NCI-H2171 treated with DMSO at 0.1 percent for 48 hours (cell line): ENCODE measurements around the gene VAV3.

ENCODE experiments used
- DNase-seq: peaks from one replicate; lab custom pipeline; 2025; lab: John Stamatoyannopoulos, UW

The VAV3 gene

DNA sequence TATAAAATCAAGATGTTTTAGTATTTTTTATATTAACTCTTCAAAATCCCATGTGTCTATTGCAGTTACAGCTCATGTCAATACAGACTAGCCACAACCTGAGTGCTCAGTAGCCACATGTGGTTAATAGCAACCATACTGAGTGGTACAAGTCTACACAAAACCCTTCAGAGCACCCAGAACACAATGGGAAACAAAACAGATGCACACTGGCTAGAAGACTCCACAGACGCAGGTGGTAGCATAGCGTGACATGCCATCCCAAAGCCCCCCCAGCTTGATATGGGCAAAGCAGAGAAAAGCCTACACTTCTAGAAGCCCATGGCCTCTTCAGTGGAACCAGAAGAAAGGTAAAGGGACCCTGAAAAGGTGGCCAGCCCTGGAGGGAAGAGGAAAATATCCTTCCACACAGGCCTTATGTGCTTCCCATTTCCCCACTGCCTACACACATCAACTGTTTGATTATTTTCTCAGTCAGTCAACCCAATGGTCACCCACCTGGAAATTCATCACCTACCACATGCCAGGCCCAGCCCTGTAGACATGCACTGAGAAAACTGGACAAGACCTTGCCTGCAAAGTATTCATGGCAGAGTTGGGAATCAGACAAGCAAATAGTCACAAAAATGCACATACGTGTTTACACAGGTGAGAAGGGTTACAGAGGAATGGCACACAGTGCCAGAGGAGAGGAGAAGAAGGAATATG is 175.0 kb downstream of the VAV3 start:
- DNase-seq, result no peak

DNA sequence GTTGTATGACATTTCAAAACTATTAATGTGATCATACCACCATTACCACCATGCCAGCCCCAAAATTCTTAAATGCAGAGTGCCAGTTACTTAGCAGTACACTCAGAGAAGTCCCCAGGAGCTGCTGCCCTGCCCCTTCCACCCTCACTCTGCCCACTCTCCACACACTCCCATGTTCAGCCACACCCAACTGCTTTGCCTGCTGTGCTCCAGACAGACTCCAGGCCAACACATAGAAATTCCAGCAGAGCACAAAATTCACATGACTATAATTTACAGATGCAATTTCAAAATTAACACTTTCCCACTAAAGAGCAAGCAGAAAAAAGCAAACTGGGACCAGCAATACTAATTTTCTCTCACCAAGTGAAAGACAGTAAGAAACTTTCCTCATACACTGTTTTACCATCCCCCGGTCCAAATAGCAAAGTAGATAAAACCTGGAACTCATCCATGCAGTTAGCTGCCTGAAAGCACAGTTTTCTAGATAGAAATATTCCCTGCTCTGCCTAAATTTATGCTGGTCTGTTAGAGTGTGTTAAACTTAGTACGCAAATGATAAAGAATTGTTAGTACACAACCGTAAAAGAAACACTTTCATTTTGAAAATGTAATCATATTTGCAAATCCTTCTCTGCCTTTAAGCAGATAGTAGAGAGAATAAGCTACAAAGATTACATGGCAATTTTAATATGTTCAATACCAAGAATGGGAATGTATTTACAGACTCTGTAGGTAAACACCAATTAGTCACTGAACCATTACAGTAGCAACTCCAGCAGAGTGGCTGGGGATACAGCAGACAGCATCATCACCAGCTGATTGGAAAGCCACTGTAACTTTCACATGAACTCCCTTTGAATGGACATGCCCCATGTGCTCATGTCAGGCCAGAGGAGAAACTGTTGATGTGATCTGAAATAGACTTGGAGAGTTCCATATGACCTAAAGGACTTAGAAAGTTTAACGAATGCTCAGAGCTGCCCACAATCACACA is 176.5 kb downstream of the VAV3 start:
- DNase-seq, result no peak

DNA sequence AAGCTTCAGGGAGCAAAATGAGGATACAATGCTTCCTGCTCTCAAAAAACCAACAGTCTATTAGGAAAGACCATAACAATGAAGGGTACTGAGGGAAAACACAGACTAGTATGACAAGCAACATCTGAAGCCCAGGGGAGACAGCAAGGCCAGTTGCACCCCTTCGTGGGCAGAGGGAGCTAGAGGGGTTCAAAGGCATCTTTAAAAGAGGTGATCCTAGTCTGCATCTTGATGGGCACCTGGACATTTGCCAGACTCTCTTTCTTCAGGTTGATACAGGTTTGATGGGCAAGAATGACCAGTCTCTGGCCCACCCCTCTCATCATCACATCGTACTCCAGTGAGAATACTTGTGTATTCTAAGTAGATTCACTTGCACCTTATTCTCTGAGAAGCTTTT is 177.7 kb downstream of the VAV3 start:
- no peak for DNase-seq

DNA sequence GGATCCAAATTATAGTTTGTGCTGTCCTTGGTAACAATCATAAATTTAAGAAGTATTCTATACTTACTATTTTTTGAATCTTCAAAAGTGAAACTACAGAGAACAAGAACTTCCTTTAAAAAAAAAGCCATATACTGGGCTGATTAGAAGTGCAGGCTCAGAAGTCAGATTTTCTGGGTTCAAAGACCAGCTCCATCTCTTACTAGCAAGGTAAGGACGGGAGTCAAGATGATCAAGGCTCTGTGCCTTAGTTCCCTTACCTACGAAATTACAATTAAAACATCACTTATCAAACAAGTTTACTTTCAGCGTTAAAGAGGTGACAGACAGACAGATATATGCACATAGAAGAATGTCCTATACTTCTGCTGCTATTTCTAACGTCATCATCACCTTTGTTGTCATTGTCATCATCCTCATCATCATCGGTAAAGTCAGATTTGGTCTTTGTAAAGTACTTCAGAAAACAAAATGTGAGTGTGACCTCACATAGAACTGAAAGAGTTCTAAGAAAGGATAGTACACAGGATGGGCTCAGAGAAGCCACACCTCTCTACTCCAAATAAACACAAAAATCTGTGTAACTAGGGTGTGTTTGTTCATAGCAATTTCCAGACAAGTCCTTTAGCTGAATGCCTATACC is 178.7 kb downstream of the VAV3 start:
- DNase-seq, result no peak

DNA sequence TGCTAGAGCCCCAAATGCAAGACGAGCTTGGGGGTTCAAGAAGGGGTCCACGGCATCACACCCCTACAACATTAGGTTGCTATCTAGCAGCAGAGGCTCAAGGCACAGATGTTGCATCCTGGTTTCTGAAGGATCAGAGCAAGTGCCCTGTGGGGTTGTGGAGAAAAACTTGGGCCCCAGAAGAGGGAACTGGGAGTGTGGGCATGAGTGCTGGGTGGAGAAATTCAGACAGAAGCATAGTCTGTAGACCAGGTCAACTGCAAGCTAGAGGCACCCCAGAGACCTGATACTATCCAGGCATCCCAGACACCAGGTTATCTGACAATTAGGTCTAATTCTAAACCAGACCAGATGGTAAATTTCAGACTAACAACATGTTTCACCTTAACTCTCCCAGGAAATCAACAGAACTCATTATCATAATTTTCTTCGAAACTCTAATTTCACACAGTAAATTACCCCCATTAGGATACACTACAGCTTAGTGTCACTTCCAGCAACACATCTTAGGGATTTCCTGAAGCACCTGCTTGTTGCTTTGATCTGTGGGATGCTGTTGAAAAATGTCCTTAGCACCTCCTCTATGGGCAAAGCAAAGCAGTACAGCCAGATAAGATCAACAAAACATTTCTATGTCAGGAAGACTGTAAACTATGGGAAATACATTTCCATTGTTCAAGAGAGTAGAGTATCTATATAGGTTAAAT is 179.3 kb downstream of the VAV3 start:
- DNase-seq, result peak; percentile 72

GRCh38 chr1:107782217-107782845 is 182.6 kb downstream of the VAV3 start:
- DNase-seq, result peak; percentile 67

DNA sequence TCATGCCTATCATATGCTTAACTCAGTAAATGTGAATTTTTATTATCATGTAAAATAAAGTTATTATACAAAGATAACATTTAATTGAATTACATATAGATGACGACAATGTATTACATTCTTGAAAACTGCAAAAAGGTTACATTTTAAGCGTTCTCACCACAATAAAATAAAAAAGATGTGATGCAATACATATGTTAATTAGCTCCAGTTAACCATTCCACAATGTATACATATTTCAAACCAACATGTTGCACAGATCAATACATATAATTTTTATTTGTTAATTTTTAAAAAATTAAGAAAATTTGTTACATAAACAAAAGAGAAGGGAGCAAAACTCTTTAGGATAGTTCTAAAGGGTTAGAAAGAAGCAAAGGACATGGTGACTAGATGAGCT is 183.7 kb downstream of the VAV3 start:
- no peak for DNase-seq

DNA sequence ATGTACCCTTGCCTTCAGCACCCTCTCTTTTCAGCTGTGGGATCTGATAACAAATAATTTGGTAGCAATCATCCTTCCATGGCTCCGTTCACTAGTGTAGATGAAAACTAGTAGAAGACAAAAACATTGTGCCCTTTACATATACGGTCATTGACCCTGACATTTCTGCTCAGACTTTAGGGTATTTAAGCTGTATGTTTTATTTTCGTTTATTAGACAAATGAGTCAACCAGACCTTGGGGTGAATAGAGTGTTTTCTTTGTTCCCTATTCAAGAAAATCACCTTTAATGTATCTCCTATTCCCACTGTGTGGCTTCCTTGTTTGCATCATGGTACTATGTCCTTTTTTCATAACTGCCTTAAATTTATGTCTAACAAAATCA is 187.3 kb downstream of the VAV3 start:
- DNase-seq, result no peak

DNA sequence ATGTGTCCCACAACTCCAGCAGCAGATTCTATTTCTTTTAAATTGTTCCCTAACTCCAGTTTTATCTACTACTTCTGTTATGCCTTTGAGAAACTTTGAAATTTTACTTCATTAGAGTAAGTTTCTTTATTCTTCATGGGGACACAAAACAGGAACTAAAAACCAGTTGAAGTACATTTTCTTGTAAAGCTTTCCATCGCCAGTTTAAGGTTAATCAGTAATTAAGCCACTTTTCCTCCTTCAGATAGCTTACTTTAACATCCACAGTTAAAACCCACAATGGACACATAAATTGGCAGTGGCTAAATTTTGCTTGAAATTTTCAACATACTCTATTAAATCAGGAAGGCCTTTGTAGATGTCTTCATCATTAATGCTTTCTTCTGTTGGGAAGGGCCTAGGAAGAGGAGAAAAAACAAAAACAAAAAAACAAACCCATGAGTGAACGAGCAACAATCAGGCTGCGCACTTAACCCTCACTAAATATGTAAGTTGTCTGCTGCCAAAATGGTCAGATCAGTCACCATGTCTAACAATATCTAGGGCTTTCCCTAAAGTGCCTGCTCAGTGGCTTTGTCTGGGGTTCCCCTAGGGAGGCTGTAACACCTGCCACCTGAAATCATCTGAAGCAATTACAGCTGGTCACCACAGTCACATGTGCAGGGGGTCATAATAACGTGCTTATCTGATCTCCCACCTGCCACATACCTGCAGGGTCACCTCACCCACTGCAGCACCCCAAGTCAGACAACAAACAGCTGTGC is 187.9 kb downstream of the VAV3 start:
- peak; percentile 78 for DNase-seq

- DNase-seq, result no peak
Measured at GRCh38 chr1:107771377-107771776, 193.6 kb downstream of the VAV3 start.

DNA sequence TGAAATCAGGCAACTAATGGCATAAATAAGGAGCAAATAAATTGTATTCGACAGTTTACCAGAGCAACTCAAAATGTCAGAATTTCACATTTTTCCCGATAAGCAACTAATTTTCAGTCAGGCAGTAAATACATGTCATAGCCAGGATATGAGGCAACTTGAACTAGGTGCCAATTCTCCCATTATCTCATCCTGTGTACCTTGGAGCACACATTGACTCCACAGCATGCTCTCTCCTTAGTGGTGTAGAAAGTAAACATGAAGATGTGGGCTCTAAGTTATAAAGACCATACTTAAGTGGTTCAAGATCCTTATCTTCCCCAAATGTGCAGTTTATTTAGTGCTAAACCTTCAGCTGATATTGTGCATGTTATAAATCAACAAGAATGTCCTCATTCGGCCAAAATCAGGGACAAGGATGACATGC is 197.8 kb downstream of the VAV3 start:
- DNase-seq, result no peak

DNA sequence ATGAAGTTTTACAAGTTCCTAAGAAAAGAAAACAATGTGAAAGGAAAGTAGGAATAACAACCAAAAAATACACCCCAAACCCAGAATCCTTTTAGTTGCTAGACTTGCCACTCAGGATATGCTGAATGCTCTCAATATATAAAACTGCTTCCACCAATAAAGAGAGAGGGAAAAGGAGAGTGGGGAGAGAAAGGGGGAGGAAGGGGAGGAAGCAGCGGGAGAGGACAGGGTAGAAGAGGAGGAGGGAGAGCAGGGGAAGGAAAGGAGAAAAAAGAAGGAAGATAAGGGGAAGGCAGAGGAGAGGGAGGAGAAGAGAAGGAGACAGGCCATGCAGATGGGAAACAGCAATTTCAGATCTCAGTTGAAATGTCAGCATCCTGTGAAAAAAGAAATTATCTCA is 198.4 kb downstream of the VAV3 start:
- no peak for DNase-seq

GRCh38 chr1:107762751-107763390 is 202.1 kb downstream of the VAV3 start:
- no peak for DNase-seq

DNA sequence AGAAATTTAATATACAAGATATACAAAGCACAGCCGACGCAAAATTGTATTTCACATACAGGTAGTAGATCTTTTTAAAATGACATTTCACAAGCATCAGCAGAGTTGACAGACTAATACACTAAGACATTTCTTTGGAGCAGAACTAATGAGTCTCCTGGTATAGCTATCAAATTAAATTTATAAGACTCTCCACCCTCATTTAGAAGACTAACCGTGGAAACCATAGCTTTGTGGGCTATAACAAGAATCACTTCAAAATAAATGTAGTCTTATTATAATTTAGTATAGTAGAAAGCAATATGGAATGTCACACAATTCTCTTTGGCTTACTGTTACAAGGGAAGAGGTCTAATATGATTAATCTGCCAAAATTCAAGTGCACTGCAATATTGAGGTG is 204.9 kb downstream of the VAV3 start:
- no peak for DNase-seq

DNA sequence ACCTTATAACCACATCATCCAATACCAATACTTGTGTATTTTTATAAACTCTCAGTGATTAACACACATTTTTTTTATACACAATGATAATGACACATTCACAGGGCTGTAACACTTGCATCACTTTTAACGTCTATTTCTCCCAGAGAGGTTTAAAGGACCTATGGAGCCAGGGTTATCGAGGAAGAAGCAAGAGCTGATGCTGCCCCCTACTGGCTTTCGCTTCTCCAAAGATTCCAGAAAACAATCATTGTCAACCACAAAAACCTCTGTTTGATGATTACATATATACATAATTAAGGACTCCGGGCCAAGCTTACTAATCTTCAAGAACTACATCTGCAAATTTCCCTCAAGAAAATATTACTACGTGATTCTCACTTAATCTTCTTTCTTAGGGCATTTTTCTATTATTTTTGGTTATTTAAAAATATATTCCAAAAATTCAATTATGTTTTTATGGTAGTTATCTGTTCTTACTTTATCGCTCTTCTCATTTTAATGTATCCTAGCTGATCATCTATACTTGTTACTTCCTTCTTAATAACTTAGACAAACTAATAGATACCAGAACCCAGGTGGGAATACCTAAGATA is 214.5 kb downstream of the VAV3 start:
- DNase-seq, result peak; percentile 77

- DNase-seq, result peak; percentile 64
Measured at GRCh38 chr1:107748531-107748930, 216.4 kb downstream of the VAV3 start.

- no peak for DNase-seq
Measured at GRCh38 chr1:107741242-107741641, 223.7 kb downstream of the VAV3 start.

DNA sequence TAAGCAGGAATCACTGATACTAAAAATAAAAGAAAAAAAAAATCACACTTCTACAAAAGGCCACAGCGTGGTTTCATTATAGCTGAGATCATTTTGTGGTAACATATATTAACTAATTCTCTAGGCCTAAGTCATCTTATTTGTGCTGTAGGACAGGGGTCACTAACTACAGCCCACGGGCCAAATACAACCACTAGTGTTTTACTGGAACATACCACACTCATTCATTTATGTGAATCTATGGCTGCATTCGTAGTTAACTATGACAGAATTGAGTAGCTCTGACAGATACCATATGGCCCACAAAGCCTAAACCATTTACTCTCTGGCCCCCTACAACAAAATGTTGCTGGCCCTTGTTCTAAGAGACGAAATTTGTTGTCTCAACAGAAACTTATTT is 224.4 kb downstream of the VAV3 start:
- no peak for DNase-seq

DNA sequence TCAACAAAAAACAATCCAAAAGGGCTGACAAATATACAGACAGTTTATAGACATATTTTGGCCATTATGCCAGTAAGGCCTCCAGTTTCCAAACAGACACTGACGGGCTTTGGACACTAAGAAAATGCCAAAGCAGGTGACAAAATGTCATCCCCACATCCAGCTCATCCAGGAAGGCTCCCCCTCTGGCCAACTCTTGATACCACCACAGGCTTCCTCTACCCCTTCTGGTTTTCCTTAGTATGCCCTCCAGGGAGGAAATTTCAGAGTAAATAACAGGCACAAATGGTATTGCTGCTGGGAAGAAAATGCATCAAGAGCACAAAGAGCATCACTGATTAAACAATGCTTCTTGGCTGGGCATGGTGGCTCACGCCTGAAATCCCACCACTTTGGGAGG is 225.3 kb downstream of the VAV3 start:
- DNase-seq, result no peak

DNA sequence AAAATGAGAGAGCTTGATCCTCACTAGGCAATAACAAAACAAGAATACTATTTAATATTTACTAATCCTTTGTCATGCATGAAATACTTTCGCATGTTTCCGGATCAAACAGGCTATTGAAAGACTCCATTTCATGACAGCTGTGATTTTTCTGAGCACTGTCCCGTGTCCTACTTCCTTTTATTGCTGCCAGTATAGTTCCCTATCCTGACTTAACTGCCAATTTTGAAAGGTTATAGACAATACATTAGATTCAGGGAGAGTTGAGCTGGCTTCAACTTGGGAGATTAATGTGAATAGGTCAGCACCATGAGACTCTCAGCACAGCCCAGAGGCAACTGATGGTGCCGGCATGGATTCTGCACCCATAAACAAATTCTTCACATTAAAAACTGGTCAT is 225.8 kb downstream of the VAV3 start:
- DNase-seq, result no peak
